LoVo (cell line): ENCODE measurements around the gene TSKU.
"Not testable (repeated sequence)": the region's sequence is repeated elsewhere in the genome, so short reads cannot be mapped to it uniquely, and the experiment has no call there.

Experiments used
- DNase-seq: peaks from one replicate; pipeline ENCODE4 v3.0.0-alpha.2; 2016; ENCODE audit warnings: low spot score

The TSKU gene

DNA sequence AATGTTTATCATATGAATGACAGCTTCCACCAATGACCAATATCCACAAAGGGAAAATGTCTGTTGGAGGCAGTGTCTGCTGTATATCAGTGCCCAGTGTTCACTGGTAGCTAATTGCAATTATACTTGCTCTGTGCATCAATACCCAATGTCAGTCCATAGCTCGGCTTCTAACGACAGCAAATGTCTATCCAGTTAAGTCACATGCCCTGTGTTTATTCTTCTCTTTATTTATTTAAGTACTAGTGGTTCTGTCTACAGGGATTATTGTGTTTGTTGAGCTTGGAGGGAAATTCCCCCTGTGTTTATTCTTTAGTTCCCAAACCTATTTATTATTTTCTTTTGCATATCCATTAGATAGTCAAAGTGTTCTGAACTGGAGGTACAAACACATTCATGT, 18.6 kb downstream of the TSKU start:
- DNase-seq = no peak

DNA sequence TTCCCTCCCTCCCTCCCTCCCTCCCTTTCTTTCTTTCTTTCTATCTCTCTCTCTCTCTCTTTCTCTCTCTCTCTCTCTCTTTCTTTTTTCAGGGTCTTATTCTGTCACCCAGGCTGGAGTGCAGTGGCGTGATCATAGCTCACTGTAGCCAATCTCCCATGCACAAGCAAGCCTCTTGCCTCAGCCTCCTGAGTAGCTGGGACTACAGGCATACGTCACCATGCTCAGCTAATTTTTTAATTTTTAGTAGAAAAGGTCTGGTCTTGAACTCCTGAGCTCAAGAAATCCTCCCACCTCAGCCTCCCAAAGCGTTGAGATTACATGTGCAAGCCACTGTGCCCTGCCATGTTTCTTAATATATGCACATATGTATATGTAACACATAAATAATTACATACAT, 19.0 kb downstream of the TSKU start:
- no peak for DNase-seq

DNA sequence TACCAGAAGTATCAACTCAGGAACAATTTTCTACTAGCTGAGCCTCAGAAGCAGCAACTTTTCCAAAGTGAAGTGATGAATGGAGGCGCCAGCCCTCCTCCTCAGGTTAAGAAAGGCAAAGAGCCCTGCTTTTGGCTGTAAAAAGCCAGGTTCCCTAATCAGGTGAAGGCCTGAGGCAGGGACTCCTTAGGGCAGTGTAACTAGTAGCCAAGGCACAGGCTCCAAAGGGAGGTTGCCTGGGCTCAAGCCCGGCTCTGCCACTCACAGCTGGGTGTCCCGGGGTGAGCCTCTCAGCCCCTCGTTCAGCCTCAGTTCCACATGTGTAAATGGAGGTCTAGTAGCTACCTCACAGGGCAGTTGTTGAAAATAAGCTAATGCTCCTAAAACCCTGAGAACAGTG, 19.5 kb downstream of the TSKU start:
- DNase-seq = no peak

DNA sequence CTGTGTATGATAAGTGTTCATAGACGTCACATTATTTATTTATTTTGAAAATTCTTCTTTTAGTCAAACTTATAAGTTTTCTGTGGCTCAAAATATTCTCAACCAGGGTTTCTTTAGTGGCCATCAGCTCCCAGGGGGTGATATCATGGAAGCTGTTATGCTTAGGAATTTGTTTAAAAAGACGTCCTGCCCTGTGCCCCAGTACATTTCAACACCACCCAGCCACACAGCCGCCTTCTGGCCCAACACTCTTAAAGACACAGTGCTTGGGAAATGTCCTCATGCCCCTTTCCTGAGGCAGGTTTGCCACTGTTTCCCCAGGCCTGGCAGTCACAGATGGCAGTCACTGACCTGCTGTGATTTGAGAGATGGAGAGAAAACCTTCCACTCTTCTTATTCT, 19.9 kb downstream of the TSKU start:
- no peak for DNase-seq

DNA sequence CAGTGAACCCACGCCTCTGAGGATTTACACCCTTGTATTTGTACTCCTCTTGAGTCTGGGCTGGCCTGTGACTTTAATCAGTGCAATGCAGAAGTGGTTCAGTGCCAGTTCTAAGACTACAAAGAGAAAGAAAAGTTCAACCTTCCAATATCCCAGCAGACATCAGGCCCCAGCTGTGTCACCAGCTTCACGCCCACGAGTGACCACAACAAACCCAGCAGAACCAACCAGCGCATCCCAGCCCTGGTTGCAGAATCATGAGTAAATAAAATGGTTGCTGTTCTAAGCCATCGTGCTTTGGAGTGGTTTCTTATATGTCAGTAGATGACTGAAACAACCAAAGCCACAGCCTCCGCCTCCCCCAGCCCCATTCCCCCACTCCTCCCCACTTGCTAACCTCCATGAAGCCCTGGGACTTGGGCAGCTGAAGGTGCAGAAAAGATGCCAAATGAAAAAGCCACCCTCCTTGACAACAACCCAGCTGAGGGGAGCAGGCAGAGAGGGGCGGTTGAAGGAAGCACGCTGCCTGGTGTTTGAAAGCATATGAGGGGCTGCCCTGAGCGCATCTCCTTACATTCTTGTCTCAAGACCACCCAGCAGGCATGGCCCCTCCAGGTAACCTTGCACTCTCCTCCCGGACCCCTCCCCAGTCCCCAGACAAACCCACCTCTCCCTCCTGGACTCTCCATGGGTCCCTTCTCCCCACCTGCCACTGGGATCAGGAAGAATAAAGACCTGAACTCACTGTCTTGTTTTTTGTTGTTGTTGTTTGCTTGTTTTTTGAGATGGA, 20.9 kb downstream of the TSKU start:
- DNase-seq = no peak

DNA sequence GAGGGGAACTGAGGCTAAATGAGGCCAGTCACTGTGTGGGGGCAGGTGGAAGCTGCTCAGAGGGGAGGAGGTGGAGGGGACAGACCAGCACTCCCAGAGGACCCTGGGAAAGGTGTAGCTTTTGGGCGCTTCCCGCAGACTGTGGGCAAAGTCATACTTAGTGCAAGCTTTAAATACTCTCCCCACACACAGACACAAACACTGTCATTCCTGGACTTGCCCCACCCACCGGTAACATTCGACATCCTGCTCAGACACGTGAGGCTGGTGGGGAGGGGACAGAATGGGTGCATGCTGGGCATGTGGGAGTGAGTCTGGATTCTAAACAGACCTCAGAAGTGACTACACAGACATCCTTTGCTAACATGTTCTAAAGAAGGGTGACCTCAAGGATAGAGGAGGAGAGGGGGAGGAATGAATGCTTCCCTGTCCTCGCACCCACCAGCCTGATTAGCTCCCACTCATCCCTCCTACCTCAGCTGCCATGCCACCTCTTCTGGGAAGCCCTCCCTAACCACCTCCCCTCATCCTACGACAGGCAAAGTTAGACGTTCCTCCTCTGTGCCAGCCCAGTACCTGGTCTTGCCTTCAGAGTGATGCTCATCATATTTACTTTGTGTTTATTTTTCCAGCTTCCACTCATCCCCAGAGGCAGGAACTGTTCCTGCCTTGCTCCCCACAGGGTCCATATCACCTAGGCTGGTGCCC, 22.2 kb downstream of the TSKU start:
- no peak for DNase-seq

DNA sequence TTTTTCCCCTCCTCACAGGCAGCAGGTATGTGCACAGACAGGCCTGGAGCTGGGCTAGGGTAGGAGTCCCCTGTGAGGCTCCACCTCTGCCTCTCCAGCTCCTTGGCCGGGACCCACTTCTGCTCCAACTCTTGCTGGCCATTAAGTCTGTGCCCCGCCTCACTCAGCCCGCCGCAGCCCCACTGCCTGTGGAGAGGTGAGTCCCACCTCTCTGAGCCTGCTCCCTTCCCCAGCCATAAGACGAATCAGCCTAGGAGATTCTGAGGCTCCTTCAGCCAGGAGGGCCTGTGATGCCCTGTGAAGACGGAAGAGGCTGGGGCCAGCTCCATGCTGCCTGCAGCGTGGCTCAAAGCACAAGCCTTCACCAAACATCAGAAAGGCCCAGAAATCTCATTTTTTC, 23.0 kb downstream of the TSKU start:
- DNase-seq = no peak

DNA sequence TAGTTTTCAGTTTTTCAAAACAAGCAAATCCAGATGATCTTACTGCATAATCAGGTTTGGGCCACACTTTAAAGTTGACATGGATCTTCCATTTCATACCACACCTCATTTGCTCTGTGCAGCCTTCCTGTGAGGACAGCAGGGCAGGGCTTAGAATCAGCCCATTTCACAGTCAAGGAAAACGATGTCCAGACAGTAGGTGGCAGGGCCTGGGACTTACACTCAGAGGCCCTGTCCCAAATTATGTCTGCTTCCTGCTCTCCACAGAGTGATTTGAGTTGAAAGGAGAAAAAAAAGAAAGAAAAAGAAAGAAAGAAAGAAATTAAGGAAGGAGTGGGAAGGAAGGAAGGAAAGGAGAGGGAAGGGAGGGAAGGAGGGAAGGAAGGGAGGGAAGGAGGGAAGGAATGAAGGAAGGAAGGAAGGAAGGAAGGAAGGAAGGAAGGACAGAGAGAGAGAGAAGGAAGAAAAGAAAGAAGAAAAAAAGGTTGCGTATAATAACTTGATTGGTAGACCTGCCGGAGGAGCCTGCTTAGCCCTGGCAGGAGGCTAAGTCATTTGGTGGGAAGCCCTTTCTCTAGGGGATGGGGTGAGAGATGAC, 23.6 kb downstream of the TSKU start:
- DNase-seq = no peak

DNA sequence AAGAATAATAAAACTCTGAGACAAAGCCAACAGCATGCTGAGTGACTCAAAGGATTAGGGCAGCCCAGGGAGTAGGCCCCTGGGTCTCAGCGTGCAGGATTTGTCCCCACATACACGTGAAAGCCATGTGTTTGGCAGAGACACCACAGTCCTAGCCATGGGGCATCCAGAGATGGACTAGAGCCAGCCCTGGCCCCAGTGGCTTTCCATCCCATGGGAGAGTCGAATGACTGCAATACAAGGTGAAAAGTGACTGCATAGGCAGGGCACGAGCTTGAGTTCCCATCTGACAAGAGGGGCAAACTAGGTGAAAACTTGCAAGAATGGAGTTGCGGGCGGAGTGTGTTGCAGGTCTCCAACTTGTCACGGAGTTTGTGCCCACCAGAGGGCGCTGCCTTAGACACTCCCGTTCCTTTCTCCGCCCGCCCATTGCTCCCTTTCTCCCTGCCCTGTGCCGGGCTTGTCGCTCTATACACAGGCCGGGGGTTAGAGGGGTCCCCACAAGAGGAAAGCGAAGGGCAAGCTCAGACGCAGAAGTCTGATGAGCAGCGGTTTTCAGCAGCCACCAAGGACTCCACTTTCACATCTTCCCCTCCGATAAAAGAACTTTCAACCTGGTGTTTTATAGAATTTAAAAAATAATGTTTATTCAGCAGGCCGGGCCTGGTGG, 24.2 kb downstream of the TSKU start:
- DNase-seq = peak; percentile 82

DNA sequence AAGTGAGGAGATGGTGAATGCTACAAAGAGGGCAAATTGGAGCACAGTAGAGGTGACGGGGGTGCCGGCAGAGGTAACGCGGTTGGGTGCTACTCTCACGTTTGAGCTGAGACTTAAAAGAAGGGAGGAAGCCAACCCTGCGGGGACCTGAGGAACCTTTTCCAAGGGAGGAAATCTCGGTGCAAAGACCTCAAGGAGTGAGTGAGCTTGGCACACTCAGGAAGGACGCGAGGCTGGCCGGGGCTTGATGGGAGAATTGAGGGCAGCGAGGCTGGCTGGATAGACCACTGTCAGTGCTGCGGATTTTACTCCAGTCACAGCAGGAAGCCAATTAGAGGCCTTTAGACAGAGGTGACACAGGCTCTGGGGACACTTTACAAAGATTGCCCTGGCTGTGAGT, 25.0 kb downstream of the TSKU start:
- no peak for DNase-seq

DNA sequence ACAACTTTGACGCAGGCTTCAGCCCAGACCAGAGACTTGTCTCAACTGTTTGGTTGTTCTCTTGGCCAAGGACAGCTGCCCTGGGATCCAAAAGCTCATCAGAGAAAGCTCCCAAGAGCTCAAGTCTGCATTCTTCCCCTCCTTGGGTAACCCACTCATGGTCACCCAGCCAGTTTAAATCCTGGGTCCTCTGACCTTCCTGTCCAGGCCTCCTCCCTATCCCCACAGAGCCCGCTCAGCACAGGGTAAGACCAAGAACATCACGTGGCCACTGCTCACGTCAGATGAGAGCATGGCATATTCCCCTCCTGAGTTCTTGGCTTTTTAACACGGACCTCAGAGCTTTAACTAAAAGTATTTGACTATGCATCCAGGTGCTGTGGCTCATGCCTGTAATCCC, 25.8 kb downstream of the TSKU start:
- DNase-seq = no peak

DNA sequence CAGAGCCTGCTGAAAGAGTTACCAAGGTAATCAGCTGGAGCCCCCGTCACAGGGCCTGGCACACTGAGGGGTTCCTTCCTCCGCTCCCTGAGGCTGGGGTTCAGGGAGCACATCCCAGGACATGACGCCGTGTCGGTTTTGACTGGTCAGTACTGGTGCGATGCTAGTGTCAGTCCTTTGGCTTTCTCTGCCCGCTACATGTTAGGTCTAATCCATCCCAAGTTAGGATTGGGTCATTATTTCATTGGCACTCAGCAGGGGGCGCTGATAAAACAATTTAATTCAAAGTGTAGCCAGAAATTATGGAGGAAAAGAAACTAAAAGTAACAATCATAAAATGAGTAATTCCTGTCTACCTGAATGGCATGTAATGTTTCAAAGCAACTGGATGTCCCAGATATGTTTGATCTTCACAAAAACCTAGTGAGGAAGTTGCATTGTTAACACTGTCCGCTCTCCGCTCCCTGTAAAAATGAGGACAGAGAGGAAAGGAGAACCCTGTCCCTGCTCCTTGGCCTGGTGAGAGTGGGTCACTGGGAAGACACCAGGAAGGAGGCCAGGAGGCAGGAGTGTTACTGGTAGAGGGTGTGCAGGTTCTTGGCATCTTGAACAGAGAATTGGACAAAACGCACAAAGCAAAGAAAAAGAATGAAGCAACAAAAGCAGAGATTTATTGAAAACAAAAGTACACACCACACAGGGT, 27.1 kb downstream of the TSKU start:
- DNase-seq = peak; percentile 19

DNA sequence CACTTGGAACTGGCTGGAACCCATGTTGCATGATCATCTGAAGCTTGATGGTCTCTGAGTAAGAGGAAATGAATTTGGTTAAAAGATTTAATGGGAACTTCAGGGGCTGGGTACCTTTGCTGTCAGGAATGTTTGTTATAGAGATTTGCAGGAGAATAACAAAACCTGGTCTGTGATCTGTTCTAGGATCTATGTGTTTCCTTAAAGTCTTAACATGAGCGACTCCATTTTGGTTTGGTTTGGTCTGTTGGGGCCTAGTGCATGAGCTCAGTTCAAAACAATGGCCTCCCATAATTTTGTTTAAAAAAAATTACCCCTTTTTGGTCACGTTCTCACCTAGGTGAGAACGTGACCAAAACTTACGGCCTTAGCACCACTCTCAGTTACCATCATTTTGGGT, 28.1 kb downstream of the TSKU start:
- no peak for DNase-seq

DNA sequence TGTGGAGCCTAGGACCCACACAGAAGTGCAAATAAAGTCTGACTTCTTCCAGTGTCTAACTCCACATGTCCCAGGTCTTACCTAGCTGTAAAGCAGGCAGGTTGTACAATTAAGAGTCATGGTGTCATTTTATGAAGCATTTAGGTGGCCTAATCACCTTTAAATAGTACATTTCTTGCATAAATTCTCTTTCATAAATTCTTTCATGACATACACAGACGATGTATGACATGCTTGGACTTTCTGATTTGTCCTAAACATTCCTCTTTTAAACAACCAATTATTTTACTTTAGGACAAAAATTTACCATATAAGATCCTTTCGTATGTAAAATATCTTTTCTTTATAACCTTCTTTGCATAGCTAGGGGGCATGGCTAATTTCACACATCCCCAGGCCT, 31.3 kb downstream of the TSKU start:
- DNase-seq = no peak

DNA sequence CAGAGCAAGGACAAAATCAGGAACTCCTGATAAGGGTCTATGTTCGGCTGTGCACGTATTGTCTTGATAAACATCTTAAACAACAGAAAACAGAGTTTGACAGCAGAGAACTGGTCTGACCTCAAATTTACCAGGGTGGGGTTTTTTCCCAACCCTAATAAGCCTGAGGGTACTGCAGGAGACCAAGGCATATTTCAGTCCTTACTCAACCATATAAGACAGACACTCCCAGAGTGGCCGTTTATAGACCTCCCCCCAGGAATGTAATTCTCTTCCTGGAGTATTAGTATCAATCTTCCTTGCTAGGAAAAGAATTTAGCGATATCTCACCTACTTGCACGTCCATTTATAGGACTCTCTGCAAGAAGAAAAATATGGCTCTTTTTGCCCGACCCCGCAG, 32.5 kb downstream of the TSKU start:
- not testable (repeated sequence) for DNase-seq

DNA sequence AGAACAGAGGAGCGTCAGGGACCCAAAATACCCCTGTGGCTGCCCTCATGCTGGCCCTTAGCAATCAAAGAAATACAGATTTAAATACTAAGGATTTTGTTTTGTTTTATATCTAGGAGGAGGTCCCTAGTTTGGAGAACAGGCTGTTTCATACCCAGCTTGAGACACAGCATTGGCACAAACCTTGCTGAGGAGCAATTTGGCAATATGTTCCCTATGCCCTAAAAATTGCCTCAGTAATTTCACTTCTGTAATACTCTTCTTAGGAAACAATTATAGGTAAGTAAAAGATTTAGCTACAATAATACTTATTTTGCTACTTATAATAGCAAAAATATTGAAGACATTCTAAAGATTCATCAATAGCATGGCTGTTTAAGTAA, 37.0 kb downstream of the TSKU start:
- no peak for DNase-seq

DNA sequence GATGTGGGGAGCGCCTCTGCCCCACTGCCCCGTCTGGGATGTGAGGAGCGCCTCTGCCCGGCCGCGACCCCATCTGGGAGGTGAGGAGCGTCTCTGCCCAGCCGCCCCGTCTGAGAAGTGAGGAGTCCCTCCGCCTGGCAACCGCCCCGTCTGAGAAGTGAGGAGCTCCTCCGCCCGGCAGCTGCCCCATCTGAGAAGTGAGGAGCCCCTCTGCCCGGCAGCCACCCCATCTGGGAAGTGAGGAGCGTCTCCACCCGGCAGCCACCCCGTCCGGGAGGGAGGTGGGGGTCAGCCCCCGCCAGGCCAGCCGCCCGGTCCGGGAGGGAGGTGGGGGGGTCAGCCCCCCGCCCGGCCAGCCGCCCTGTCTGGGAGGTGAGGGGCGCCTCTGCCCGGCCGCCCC, 38.2 kb downstream of the TSKU start:
- not testable (repeated sequence) for DNase-seq

DNA sequence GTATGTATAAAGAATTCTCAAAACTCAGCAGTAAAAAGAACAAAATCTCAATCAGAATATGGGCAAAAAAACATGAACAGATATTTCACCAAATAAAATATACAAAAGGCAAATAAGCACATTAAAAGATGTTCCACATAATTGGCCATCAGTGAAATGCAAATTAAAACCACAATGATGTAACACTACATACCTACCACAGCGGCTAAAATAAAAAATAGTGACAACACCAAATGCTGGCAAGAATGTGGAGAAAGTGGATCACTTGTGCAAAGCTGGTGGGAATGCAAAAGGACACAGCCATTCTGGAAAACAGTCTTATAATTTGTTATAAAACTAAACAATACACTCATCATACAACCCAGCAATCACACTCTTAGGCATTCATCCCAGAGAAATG, 39.2 kb downstream of the TSKU start:
- no peak for DNase-seq

DNA sequence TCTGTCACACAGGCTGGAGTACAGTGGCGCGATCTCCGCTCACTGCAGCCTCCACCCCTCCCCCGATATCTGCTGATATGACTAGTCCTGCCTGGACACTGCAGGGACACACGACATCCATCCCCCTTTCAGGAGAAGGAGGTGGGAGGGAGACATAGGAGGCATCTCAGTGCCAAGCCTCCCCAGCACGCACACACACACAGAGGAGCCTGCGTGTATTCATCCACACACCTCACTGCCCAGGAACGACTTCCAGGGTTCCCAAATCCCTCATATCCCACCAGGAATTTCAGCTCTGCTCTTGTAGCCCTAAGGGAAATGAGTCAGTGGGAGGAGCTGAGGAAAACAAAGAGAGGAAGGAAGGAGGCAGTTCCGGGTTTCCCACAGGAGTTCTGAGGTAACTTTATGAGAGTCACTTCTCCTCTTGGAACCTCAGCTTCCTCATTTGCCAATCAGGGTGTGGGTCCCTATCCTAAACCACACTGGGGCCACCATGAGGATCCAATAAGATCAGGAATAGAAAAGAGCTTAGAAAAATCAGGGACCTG, 40.4 kb downstream of the TSKU start:
- DNase-seq = peak; percentile 66

DNA sequence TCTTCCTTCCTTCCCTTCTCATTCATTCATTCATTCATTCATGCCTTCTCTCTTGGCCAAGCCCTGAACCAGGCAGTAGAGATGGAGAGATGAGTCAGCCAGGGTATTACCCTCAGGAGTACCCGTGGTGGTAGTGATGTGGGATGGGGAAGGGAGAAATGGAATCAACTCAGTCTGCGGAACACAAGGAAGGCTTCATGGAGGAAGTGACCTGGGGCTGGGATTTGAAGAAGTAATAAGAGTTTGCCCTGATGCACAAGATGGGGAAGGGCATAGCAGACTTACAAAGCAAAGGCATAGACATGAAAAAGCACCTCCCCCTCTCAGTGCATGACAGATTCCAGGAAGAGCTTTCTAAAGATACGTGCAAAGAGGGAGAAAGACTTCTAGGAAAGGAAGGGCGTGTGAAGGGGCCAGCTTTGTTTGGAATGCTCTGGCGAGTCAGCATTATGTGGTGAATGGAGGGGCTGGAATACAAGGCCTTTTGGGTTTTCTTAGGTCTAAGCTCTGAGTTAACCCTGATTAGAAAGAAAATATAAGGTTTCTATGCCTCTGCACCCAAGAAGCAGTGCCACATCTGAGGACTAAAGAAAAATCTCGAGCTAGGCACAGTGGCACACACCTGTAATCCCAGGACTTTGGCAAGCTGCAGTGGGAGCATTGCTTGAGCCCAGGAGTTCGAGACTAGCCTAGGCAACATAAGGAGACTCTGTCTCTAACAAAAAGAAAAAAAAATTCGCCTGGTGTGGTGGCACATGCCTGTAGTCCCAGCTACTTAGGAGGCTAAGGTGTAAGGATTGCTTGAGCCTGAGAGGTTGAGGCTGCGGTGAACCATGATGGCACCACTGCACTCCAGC, 41.2 kb downstream of the TSKU start:
- no peak for DNase-seq
